ENCODE measurements around the gene ERAP2. TPM values are rescaled to one million over a fixed set of nuclear protein-coding genes. Genes with fewer than 3 reads are reported as not detected.
"Not testable (repeated sequence)": the region's sequence is repeated elsewhere in the genome, so short reads cannot be mapped to it uniquely, and the experiment has no call there.

ERAP2 gene
- total RNA-seq, 1 donor from 2014 or later: 14.8 TPM

DNA sequence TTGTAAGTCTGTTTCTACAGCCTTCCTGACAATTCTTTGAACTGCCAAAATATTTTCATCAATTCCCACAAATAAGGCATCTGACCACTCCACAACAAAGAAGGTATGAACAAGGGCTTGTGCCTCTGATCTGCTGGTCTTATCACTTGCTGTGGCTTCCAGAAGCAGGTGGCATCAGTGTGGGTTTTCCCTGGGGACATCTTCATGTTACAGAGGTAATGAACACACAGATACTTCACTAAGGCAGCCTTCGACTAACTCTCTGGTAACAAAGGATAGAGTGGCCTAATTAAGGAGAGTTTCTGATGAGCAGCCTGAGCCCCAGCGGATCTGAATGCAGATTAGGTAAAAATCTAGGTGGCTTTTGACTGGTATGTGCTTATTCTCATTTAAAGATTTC, 15.2 kb upstream of the ERAP2 start:
- intact Hi-C loops (cut with DNase I): no loop called here
- DNase-seq (ENCODE audit: low spot score) (no peak), ATAC-seq (no peak)

DNA sequence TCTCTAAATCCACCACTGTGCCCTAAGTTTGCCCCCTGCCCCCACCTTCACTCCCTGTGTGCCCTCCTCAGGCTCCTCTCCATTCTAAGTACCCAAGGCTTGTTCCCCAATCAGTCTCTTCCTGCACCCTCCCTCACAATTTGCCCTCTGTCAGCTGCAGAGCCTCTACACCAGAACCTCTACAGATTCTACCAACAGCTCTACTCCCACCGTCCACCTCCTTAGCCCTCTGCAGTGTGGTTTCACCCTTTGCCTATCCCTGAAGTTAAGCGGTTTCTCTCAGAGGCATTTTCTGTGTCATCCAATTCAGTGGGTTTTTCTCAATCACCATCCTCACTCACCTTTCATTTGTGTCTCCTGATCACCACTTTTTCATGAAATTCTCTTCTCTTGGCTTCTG, 13.2 kb upstream of the ERAP2 start:
- intact Hi-C loops (cut with DNase I): no loop called here
- ATAC-seq: no peak

DNA sequence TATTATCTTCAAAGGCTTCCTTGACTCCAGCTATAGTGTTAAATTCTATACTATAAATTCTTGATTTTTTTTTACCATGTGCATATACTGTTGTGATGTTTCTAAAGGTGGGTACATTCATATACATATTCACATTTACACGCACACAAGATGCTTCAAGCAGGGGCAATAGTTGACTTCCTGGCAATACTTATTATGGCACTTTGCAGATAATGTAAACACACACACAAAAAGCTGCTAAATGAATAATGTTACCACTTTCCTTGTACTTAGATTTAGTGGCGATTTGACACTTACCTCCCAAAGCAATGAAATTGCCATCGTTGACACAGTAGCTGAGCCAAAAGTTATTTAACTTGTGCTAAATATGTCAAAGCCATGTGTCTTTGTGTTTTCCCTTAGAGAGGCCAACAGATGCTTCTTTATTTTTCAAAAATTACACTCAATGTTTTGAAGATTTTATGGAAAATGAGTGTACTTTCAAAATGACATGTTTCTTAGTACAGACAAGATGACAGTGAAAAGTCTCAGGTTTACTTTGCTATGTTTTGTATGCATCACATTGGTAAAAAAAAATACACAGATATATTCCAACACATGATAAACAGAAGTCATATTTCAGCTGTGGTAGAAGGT, 12.2 kb upstream of the ERAP2 start:
- intact Hi-C loops (cut with DNase I): no loop called here
- ATAC-seq (no peak), DNase-seq (ENCODE audit: low spot score) (no peak)

More for the DNA sequence above, 13.2 kb upstream of the ERAP2 start:
- no peak for DNase-seq (ENCODE audit: low spot score)

DNA sequence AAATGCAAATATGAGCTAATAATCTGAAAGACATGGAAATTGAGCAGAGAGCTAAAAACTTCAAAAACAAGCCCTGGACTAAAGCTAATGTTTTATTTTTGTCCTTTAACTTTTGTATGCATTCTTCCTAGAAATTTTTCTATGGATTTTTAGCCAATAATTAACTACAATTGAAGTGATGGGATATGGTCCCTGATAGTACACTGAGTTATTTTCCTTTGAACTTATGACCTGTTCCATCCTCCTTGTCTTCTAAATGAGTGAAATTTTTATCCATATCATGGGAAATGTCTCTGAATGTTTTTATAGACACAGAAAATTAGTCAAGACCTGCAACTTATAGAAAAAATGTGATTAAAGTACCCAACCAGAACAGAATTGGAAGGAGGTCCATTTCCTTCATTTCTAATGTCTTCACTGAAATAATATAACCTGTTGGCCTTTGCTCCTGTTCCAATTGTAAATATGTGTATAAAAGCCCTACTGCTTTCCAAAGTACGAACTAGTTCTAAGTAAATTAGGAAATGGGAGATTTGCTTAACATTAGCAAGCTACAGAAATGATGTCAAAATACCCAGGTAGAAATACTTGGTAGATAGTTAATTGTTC, 11.3 kb upstream of the ERAP2 start:
- ATAC-seq (no peak), DNase-seq (ENCODE audit: low spot score) (no peak)

GRCh38 chr5:96868603-96869371, 7.5 kb upstream of the ERAP2 start:
- intact Hi-C loops (cut with DNase I): no loop called here
- ATAC-seq (peak; percentile 93), DNase-seq (ENCODE audit: low spot score) (no peak)

More for the DNA sequence above, 11.3 kb upstream of the ERAP2 start:
- intact Hi-C loops (cut with DNase I): no loop called here

GRCh38 chr5:96869372-96869641, 7.0 kb upstream of the ERAP2 start:
- intact Hi-C loops (cut with DNase I): no loop called here
- DNase-seq (ENCODE audit: low spot score) (no peak), ATAC-seq (no peak)

DNA sequence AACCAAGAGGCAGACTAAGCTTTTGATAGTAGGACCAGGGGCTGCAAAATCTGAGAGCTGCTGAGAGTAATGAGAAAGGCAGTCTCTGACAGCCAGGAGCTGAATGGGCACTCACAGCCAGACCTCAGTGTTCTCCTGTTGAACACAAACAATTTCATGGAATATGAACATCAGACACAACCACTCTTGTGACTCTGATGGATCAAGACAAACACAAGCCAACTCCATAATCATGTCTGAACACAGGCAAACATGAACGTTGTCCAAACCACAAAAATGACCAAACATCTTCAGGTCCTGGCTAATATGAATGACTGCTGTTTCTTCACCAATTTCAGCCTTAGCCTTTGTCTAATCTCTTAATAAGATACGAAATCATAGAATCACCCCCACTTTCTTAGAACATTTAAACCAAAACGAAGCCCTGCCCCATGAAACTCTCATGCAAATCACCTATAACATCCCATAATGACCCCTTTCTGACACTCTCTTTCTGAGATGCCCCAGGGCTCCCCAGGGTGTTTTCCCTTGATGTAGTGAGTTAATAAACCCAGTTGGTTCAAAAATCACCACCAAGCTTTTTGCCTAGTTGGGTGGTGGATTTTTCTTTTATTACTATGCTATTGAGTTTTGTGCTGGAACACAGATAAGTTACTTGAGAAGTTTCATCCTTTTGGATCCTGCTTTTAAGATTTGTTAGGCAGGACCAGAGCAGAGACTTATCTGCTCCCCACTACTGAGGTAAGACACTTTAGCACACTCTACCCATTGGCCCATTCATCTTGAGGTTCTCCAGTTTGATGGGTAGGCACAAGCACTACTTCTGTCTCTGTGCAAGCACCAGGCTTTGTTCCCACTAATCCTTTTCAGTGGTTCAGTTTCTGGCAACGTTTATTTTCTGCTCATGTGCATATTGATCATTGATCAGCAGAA, 5.9 kb upstream of the ERAP2 start:
- peak; percentile 59 for ATAC-seq
- intact Hi-C loops (cut with DNase I): no loop called here
- no peak for DNase-seq (ENCODE audit: low spot score)

GRCh38 chr5:96871027-96871399, 5.3 kb upstream of the ERAP2 start:
- no peak for DNase-seq (ENCODE audit: low spot score)
- intact Hi-C loops (cut with DNase I): no loop called here
- ATAC-seq: no peak

DNA sequence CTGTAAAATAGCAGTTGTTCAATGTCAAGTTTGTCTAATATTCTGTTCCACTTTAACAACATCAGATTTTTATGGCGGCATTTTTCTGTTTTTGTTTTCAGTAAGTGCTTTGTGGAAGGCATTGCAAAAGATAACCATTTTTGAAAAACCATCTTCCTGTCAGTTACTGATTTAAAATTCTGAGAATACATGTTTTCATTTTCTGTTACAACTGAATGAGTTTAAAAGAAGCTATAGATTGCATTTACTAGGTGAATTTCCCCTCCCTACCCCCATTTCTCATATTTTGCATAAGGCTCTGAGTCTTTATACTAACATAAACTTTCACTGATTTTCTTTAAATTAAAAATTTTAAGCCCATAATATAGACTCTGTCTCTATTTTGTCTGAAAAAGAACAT, 4.6 kb upstream of the ERAP2 start:
- intact Hi-C loops (cut with DNase I): no loop called here
- ATAC-seq (no peak), DNase-seq (ENCODE audit: low spot score) (no peak)

- no peak for ATAC-seq
- no peak for DNase-seq (ENCODE audit: low spot score)
- intact Hi-C loops (cut with DNase I): no loop called here
Observed at GRCh38 chr5:96873449-96873848, 2.9 kb upstream of the ERAP2 start.

GRCh38 chr5:96874631-96875030, 1.7 kb upstream of the ERAP2 start:
- ATAC-seq (no peak), DNase-seq (ENCODE audit: low spot score) (no peak)
- intact Hi-C loops (cut with DNase I): no loop called here

DNA sequence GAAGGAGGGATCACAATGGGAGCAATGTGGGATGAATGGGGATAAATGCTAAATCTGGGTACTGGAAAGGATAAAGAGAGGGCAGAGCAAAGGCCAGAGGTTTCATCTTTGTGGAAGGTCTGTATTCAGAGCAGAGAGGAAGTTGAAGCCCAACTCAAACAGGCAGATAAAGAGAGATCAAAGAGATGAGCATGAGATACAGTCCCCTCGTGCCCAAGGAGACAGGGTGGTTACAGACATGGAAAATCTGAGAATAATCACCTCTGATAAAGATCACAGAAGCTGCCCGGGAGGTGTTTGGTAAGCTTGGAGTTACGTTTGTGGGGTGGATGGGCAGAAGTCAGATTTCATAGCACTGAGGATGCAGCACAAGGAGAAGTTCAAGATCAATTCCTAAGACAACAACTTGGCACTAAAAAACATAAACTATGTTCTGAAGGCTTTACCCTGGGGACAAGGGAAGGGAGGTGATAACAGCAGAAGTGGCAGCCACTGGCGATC, 459 bp upstream of the ERAP2 start:
- DNase-seq (ENCODE audit: low spot score): no peak
- peak; percentile 57 for ATAC-seq
- intact Hi-C loops (cut with DNase I): no loop called here

DNA sequence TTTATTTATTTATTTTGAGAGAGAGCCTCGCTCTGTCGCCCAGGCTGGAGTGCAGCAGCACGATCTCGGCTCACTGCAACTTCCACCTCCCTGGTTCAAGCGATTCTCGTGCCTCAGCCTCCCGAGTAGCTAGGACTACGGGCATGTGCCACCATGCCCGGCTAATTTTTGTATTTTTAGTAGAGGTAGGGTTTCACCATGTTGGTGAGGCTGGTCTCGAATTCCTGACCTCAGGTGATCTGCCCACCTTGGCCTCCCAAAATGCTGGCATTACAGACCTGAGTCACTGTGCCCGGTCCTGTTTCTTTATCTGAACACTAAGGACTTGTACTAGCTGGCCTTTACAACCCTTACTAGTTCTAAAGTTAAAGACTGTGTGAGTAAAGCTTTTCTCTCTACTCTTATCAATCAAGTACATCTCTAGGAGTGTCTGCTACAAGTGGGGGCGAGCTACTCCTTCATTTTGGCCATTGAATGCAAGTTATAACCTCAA, 723 bp downstream of the ERAP2 start:
- ATAC-seq: peak; percentile 47
- DNase-seq (ENCODE audit: low spot score); intact Hi-C loops (cut with DNase I): not testable (repeated sequence)

- intact Hi-C loops (cut with DNase I): no loop called here
- no peak for ATAC-seq
- no peak for DNase-seq (ENCODE audit: low spot score)
Observed at GRCh38 chr5:96879665-96880064, 3.4 kb downstream of the ERAP2 start.

DNA sequence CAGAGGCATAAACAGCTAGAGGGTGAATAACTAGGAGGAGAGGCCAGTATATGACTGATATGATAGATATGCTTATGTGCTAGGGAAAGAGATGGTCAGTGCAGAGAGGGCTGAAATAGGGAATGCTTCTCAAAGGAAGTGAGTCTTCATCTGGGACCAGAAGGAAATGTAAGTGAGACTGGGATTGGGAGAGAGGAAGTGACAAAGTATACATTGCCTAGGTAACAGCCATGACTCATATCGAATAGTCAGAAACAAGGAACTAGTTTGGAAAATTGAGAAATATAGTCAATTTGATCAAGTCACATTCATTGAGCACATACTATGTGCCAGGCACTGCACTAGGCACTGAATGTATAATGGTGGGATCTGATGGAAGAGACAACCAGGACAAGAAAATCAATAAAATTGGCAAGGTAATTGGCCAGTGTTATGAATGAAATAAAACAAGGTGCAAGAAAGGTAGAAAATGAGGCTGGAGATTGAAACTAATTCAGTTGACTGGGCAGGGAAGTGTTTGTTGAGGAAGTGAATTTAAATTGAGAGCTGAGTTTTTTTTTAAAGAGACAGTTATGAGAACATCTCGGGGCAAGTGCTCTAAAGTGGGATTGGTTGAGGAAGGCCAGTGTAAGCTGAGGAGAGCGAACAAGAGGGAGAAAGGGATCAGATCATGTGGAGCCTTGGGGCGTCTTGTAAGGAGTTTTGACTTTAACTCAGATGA, 4.3 kb downstream of the ERAP2 start:
- intact Hi-C loops (cut with DNase I): no loop called here
- DNase-seq (ENCODE audit: low spot score) (no peak), ATAC-seq (no peak)

DNA sequence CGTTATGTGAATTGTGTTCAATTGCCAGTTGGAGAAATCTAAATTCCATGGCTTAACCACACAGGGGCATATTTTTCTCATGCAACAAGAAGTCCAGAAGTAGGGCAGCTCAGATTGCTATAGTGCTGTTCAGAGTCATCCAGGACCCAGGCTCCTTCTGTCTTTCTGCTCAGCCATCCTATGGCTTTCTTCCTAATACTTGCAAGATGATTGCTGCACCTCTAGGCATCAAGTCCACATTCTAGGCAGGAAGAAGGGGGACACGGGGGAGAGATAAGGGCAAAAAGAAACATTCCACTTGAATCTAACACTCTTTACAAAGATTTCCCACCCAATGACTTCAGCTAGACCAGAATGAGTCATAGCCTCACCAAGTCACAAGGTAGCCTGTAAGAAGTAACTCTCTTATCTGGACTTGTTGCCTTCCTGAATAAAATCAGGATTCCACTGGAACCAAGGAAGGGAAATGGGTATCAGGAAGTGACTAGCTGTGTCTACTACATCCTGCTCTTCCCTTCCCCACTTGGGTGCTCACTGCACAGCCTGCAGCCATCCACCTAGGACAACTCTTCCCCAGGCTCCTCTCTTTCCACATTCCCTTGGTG, 5.3 kb downstream of the ERAP2 start:
- DNase-seq (ENCODE audit: low spot score) (no peak), ATAC-seq (no peak)
- intact Hi-C loops (cut with DNase I): no loop called here

DNA sequence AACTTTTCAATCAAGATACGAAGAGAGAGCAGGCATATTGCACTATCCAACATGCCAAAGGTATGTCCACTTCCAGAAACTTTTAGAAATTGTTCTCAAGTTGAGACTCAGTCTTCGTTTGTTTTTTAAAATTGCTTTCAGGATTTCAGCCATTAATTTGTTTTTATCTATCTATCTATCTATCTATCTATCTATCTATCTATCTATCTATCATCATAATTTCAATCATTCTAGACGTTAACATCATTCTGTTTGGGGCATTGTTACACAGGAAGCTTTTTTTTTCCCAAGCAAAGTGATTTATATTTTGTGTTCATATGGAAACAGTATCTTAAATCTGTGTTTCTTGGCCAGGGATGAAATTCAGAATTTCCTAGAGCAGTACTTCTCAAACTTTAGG, 7.6 kb downstream of the ERAP2 start:
- intact Hi-C loops (cut with DNase I): no loop called here
- ATAC-seq (no peak), DNase-seq (ENCODE audit: low spot score) (no peak)

- ATAC-seq (no peak), DNase-seq (ENCODE audit: low spot score) (no peak)
- intact Hi-C loops (cut with DNase I): no loop called here
Observed at GRCh38 chr5:96884995-96885394, 8.7 kb downstream of the ERAP2 start.

Data from sciatic nerve (tissue), 2 donors.